GM23338 (cell line): ENCODE data around the gene SMURF1. TPM values are rescaled to one million over a fixed set of nuclear protein-coding genes. Genes with fewer than 3 reads are reported as not detected.

ENCODE experiments used
- ATAC-seq: fragments of 200-7000 bp; cut with Tn5 transposase; 3 replicates; pipeline ENCODE4 v1.9.1; 2020
- DNase-seq: peaks from one replicate; pipeline ENCODE4 v3.0.0-alpha.2; 2015; ENCODE audit warnings: low spot score
- H2AFZ ChIP-seq: fragments of 200-600 bp; sonication (generic); 2 replicates; pipeline ENCODE4 v1.8.0; 2016; ENCODE audit warnings: antibody characterized with exemption, mild to moderate bottlenecking, moderate library complexity
- H3F3A ChIP-seq: fragments of 200-600 bp; sonication (generic); replicated peaks from 2 replicates; pipeline ENCODE4 v1.8.0; 2017; ENCODE audit warnings: antibody characterized with exemption, mixed run types, low read depth
- H3K27ac ChIP-seq: fragments of 200-600 bp; sonication (generic); 2 replicates; pipeline ENCODE4 v1.6.1; 2016; ENCODE audit warnings: low read depth
- H3K27me3 ChIP-seq: fragments of 200-600 bp; sonication (generic); 2 replicates; pipeline ENCODE4 v1.8.0; 2016; ENCODE audit warnings: mild to moderate bottlenecking, mixed run types, moderate library complexity; ENCODE audit not compliant: insufficient read depth
- H3K36me3 ChIP-seq: fragments of 200-600 bp; sonication (generic); 2 replicates; pipeline ENCODE4 v1.8.0; 2016; ENCODE audit warnings: mild to moderate bottlenecking; ENCODE audit not compliant: insufficient read depth
- H3K4me1 ChIP-seq: fragments of 200-600 bp; sonication (generic); 2 replicates; pipeline ENCODE4 v1.8.0; 2016; ENCODE audit warnings: mild to moderate bottlenecking, moderate library complexity; ENCODE audit not compliant: insufficient read depth
- H3K4me2 ChIP-seq: fragments of 200-600 bp; sonication (generic); 2 replicates; pipeline ENCODE4 v1.7.1; 2017; ENCODE audit warnings: mixed run types
- H3K4me3 ChIP-seq: fragments of 200-600 bp; sonication (generic); 2 replicates; pipeline ENCODE4 v1.6.1; 2016; ENCODE audit warnings: mixed run types
- H3K79me2 ChIP-seq: fragments of 200-600 bp; sonication (generic); replicated peaks from 2 replicates; pipeline ENCODE4 v1.8.0; 2017; ENCODE audit warnings: mild to moderate bottlenecking; ENCODE audit not compliant: insufficient read depth
- H3K9me2 ChIP-seq: fragments of 200-600 bp; sonication (generic); 2 replicates; pipeline ENCODE4 v1.8.0; 2017; ENCODE audit not compliant: insufficient read depth
- H4K20me1 ChIP-seq: fragments of 200-600 bp; sonication (generic); replicated peaks from 2 replicates; pipeline ENCODE4 v1.8.0; 2017; ENCODE audit warnings: mild to moderate bottlenecking; ENCODE audit not compliant: insufficient read depth
- H3K27ac Mint-ChIP-seq: 2 replicates; pipeline ENCODE4 v1.8.0; 2020; ENCODE audit warnings: inconsistent platforms, mild to moderate bottlenecking, moderate library complexity, mixed read lengths
- H3K27me3 Mint-ChIP-seq: 3 replicates; pipeline ENCODE4 v1.8.0; 2022; ENCODE audit warnings: low read depth, mild to moderate bottlenecking, moderate library complexity, mixed read lengths, inconsistent platforms; ENCODE audit not compliant: insufficient read depth, poor library complexity
- H3K36me3 Mint-ChIP-seq: 3 replicates; pipeline ENCODE4 v1.8.0; 2021; ENCODE audit warnings: low read depth, mild to moderate bottlenecking, inconsistent platforms, moderate library complexity, mixed read lengths
- H3K4me1 Mint-ChIP-seq: 3 replicates; pipeline ENCODE4 v1.8.0; 2020; ENCODE audit warnings: mild to moderate bottlenecking, inconsistent platforms, mixed read lengths
- H3K4me3 Mint-ChIP-seq: 3 replicates; pipeline ENCODE4 v1.8.0; 2021; ENCODE audit warnings: moderate library complexity, mild to moderate bottlenecking, inconsistent platforms, mixed read lengths
- H3K9me3 Mint-ChIP-seq: 3 replicates; pipeline ENCODE4 v1.8.0; 2020; ENCODE audit warnings: moderate library complexity, mild to moderate bottlenecking, inconsistent platforms, mixed read lengths
- CREB1 ChIP-seq: fragments of 250-450 bp; sonication (Bioruptor Pico); IDR thresholded peaks from 2 replicates; pipeline ENCODE4 v1.5.0; 2020; ENCODE audit warnings: low read depth, mild to moderate bottlenecking, moderate library complexity
- EZH2 ChIP-seq: fragments of 200-600 bp; sonication (generic); IDR thresholded peaks from one replicate; pipeline ENCODE4 v1.8.0; 2017; ENCODE audit warnings: antibody characterized with exemption, mild to moderate bottlenecking, low read depth; ENCODE audit not compliant: unreplicated experiment
- EZH2phosphoT487 ChIP-seq: fragments of 200-600 bp; sonication (generic); IDR thresholded peaks from one replicate; pipeline ENCODE4 v1.8.1; 2018; ENCODE audit warnings: antibody characterized with exemption; ENCODE audit not compliant: unreplicated experiment
- JUNB ChIP-seq: IDR thresholded peaks from one replicate; pipeline ENCODE4 v1.6.1; 2016; ENCODE audit warnings: antibody characterized with exemption; ENCODE audit not compliant: unreplicated experiment
- NANOG ChIP-seq: IDR thresholded peaks from 2 replicates; pipeline ENCODE4 v1.6.1; 2016; ENCODE audit warnings: antibody characterized with exemption, borderline replicate concordance
- POLR2AphosphoS5 ChIP-seq: IDR thresholded peaks from 2 replicates; pipeline ENCODE4 v1.6.1; 2016; ENCODE audit warnings: antibody characterized with exemption, low read depth
- STAT1 ChIP-seq: IDR thresholded peaks from one replicate; pipeline ENCODE4 v1.6.1; 2016; ENCODE audit warnings: antibody characterized with exemption; ENCODE audit not compliant: unreplicated experiment
- ZNF114 ChIP-seq: fragments of 250-450 bp; sonication (Bioruptor Pico); IDR thresholded peaks from 2 replicates; pipeline ENCODE4 v1.5.0; 2020; ENCODE audit warnings: mild to moderate bottlenecking, moderate library complexity
- ZNF331 ChIP-seq: fragments of 250-450 bp; sonication (Bioruptor Pico); IDR thresholded peaks from 2 replicates; pipeline ENCODE4 v1.5.0; 2020; ENCODE audit warnings: low read depth, mild to moderate bottlenecking, moderate library complexity
- polyA plus RNA-seq: library from polyadenylated mRNA; unstranded; fragments of >200 nt; fragmentation: Nextera tagmentation; extraction: Ambion mirVana; gene quantifications from 2 replicates; pipeline ENCODE4 v1.2.1, GENCODE V29; 2016
- total RNA-seq: library from RNA; depleted of rRNA; stranded (reverse); fragments of >200 nt; shearing (Covaris generic); gene quantifications from 2 replicates; pipeline ENCODE4 v1.2.3, GENCODE V29; 2014
- TF ChIP-seq, protein P1 (sequence below), 2 experiments: fragments of 200-600 bp in 1 of 2; sonication (generic) in 1 of 2; conservative IDR thresholded peaks; 2 replicates each; pipeline versions ENCODE4 v1.5.1 to v1.6.1; 2016 to 2017; ENCODE audit warnings: antibody characterized with exemption in 2 of 2, low read depth in 2 of 2, mild to moderate bottlenecking in 2 of 2, moderate library complexity in 1 of 2
- TF ChIP-seq, protein P2 (sequence below): IDR thresholded peaks from one replicate; pipeline ENCODE4 v1.6.1; 2018; ENCODE audit warnings: antibody characterized with exemption; ENCODE audit not compliant: unreplicated experiment
- TF ChIP-seq, protein P3 (sequence below): IDR thresholded peaks from 2 replicates; pipeline ENCODE4 v1.6.1; 2016; ENCODE audit warnings: antibody characterized with exemption
- TF ChIP-seq, protein P4 (sequence below): fragments of 250-450 bp; sonication (Bioruptor Pico); IDR thresholded peaks from 2 replicates; pipeline ENCODE4 v1.5.0; 2020; ENCODE audit warnings: mild to moderate bottlenecking, moderate library complexity

The SMURF1 gene
- total and polyA plus RNA-seq, 2 experiments from 2014 or later: 5.8 to 23.9 TPM

DNA sequence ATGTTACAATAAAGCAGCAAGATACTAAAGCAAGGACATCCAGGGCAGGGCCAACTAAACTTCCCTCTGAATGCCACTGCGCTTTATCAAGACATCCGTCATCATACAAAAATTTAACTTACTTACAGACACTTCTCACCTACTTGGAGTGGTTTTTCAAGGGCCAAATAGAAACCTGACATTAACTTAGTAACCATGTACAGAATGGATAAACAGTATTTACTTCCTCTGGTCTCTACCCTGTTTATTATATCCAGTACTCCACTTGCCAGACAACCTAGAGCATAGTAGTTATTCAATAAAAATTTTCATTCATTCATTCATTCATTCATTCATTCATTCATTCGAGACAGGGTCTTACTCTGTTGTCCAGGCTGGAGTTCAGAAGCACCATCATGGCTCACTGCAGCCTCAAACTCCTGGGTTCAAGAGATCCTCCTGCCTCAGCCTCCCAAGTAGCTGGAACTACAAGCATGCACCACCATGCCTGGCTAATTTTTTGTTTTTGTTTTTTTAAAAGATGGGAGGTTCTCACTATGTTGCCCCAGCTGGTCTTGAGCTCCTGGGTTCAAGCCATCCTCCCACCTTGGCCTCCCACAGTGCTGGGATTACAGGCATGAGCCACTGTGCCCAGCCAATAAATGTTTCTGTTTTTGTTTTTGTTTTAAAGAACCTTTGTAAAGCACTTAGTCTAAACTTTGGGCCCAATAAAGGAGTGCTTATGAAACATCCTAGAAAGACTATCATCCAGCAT, 19.0 kb downstream of the SMURF1 start:
- H3K4me3 ChIP-seq: no peak overlapping the region
- no peak overlapping the region for H3K4me2 ChIP-seq
- peaks cover 15% of the 10 kb centered on the region; the same call in 1 of the 2 replicates for H3K4me1 ChIP-seq
- no peaks in the 10 kb centered on the region for H3F3A ChIP-seq
- Mint-ChIP-seq H3K4me3 (no peak overlapping the region), H3K36me3 (peaks cover 10% of the 10 kb centered on the region), H3K9me3 (no peaks in the 10 kb centered on the region), H3K4me1 (peaks cover 13% of the 10 kb centered on the region), H3K27me3 (no peaks in the 10 kb centered on the region), H3K27ac (no peak overlapping the region)
- H3K9me2 ChIP-seq: no peaks in the 10 kb centered on the region; the same call in 1 of the 2 replicates
- peaks cover 100% of the 10 kb centered on the region for H3K79me2 ChIP-seq
- no peak overlapping the region for H3K27ac ChIP-seq
- H4K20me1 ChIP-seq: peaks cover 26% of the 10 kb centered on the region
- DNase-seq (no peak), ATAC-seq (no peak)
- no peak overlapping the region for H2AFZ ChIP-seq
- no peaks in the 10 kb centered on the region for H3K36me3 ChIP-seq
- TF ChIP-seq ZNF114 (no peak), JUNB (no peak), ZNF331 (CRISPR knock-in tag) (no peak), CREB1 (CRISPR knock-in tag) (no peak), EZH2 (no peak), EZH2phosphoT487 (no peak), STAT1 (no peak), NANOG (no peak), POLR2AphosphoS5 (no peak)
- TF ChIP-seq, protein P1, sequence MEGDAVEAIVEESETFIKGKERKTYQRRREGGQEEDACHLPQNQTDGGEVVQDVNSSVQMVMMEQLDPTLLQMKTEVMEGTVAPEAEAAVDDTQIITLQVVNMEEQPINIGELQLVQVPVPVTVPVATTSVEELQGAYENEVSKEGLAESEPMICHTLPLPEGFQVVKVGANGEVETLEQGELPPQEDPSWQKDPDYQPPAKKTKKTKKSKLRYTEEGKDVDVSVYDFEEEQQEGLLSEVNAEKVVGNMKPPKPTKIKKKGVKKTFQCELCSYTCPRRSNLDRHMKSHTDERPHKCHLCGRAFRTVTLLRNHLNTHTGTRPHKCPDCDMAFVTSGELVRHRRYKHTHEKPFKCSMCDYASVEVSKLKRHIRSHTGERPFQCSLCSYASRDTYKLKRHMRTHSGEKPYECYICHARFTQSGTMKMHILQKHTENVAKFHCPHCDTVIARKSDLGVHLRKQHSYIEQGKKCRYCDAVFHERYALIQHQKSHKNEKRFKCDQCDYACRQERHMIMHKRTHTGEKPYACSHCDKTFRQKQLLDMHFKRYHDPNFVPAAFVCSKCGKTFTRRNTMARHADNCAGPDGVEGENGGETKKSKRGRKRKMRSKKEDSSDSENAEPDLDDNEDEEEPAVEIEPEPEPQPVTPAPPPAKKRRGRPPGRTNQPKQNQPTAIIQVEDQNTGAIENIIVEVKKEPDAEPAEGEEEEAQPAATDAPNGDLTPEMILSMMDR (conservative IDR thresholded peaks at IDR 0.05; ENCODE audit: low read depth in 2 of 2): no peak
- TF ChIP-seq, protein P2, sequence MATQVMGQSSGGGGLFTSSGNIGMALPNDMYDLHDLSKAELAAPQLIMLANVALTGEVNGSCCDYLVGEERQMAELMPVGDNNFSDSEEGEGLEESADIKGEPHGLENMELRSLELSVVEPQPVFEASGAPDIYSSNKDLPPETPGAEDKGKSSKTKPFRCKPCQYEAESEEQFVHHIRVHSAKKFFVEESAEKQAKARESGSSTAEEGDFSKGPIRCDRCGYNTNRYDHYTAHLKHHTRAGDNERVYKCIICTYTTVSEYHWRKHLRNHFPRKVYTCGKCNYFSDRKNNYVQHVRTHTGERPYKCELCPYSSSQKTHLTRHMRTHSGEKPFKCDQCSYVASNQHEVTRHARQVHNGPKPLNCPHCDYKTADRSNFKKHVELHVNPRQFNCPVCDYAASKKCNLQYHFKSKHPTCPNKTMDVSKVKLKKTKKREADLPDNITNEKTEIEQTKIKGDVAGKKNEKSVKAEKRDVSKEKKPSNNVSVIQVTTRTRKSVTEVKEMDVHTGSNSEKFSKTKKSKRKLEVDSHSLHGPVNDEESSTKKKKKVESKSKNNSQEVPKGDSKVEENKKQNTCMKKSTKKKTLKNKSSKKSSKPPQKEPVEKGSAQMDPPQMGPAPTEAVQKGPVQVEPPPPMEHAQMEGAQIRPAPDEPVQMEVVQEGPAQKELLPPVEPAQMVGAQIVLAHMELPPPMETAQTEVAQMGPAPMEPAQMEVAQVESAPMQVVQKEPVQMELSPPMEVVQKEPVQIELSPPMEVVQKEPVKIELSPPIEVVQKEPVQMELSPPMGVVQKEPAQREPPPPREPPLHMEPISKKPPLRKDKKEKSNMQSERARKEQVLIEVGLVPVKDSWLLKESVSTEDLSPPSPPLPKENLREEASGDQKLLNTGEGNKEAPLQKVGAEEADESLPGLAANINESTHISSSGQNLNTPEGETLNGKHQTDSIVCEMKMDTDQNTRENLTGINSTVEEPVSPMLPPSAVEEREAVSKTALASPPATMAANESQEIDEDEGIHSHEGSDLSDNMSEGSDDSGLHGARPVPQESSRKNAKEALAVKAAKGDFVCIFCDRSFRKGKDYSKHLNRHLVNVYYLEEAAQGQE: no peak
- TF ChIP-seq, protein P3, sequence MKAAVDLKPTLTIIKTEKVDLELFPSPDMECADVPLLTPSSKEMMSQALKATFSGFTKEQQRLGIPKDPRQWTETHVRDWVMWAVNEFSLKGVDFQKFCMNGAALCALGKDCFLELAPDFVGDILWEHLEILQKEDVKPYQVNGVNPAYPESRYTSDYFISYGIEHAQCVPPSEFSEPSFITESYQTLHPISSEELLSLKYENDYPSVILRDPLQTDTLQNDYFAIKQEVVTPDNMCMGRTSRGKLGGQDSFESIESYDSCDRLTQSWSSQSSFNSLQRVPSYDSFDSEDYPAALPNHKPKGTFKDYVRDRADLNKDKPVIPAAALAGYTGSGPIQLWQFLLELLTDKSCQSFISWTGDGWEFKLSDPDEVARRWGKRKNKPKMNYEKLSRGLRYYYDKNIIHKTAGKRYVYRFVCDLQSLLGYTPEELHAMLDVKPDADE: no peak
- TF ChIP-seq, protein P4, sequence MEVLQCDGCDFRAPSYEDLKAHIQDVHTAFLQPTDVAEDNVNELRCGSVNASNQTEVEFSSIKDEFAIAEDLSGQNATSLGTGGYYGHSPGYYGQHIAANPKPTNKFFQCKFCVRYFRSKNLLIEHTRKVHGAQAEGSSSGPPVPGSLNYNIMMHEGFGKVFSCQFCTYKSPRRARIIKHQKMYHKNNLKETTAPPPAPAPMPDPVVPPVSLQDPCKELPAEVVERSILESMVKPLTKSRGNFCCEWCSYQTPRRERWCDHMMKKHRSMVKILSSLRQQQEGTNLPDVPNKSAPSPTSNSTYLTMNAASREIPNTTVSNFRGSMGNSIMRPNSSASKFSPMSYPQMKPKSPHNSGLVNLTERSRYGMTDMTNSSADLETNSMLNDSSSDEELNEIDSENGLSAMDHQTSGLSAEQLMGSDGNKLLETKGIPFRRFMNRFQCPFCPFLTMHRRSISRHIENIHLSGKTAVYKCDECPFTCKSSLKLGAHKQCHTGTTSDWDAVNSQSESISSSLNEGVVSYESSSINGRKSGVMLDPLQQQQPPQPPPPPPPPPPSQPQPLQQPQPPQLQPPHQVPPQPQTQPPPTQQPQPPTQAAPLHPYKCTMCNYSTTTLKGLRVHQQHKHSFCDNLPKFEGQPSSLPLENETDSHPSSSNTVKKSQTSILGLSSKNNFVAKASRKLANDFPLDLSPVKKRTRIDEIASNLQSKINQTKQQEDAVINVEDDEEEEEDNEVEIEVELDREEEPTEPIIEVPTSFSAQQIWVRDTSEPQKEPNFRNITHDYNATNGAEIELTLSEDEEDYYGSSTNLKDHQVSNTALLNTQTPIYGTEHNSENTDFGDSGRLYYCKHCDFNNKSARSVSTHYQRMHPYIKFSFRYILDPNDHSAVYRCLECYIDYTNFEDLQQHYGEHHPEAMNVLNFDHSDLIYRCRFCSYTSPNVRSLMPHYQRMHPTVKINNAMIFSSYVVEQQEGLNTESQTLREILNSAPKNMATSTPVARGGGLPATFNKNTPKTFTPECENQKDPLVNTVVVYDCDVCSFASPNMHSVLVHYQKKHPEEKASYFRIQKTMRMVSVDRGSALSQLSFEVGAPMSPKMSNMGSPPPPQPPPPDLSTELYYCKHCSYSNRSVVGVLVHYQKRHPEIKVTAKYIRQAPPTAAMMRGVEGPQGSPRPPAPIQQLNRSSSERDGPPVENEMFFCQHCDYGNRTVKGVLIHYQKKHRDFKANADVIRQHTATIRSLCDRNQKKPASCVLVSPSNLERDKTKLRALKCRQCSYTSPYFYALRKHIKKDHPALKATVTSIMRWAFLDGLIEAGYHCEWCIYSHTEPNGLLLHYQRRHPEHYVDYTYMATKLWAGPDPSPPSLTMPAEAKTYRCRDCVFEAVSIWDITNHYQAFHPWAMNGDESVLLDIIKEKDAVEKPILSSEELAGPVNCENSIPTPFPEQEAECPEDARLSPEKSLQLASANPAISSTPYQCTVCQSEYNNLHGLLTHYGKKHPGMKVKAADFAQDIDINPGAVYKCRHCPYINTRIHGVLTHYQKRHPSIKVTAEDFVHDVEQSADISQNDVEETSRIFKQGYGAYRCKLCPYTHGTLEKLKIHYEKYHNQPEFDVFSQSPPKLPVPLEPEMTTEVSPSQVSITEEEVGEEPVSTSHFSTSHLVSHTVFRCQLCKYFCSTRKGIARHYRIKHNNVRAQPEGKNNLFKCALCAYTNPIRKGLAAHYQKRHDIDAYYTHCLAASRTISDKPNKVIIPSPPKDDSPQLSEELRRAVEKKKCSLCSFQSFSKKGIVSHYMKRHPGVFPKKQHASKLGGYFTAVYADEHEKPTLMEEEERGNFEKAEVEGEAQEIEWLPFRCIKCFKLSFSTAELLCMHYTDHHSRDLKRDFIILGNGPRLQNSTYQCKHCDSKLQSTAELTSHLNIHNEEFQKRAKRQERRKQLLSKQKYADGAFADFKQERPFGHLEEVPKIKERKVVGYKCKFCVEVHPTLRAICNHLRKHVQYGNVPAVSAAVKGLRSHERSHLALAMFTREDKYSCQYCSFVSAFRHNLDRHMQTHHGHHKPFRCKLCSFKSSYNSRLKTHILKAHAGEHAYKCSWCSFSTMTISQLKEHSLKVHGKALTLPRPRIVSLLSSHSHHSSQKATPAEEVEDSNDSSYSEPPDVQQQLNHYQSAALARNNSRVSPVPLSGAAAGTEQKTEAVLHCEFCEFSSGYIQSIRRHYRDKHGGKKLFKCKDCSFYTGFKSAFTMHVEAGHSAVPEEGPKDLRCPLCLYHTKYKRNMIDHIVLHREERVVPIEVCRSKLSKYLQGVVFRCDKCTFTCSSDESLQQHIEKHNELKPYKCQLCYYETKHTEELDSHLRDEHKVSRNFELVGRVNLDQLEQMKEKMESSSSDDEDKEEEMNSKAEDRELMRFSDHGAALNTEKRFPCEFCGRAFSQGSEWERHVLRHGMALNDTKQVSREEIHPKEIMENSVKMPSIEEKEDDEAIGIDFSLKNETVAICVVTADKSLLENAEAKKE (CRISPR knock-in tag): no peak
- H3K27me3 ChIP-seq: no peaks in the 10 kb centered on the region
